ENCODE measurements around the gene XYLT1. TPM values are rescaled to one million over a fixed set of nuclear protein-coding genes. Genes with fewer than 3 reads are reported as not detected.

XYLT1 gene
- polyA plus RNA-seq, 1 donor (not counting 4 experiments of a cell fraction or from before 2014, with no cell fraction given), result 4.4 TPM

GRCh38 chr16:17308186-17308585, 162.6 kb downstream of the XYLT1 start:
- no peak for TF ChIP-seq EZH2 (IDR thresholded peaks at IDR 0.05; ENCODE audit: low read length)
- TF ChIP-seq CTCF (optimal IDR thresholded peaks at IDR 0.05 in 1 of 3, IDR thresholded peaks at IDR 0.05 in 1 of 3, conservative IDR thresholded peaks at IDR 0.05 in 1 of 3; ENCODE audit: extremely low read depth in 1 of 3, insufficient read depth in 2 of 3, low read length in 3 of 3), result no peak
- Histone ChIP-seq H3K36me3 (ENCODE audit: control insufficient read depth in 2 of 2, extremely low read depth in 1 of 2, insufficient read depth in 2 of 2, low read length in 2 of 2) (no peaks in the 10 kb centered on the region), H4K20me1 (ENCODE audit: control insufficient read depth, extremely low read depth, insufficient read depth, low read length) (peaks cover 6% of the 10 kb centered on the region), H3K27me3 (ENCODE audit: control insufficient read depth, extremely low read depth, insufficient read depth, low read length) (no peaks in the 10 kb centered on the region), H3K4me2 (ENCODE audit: control insufficient read depth, extremely low read depth, insufficient read depth, low read depth, low read length) (no peak overlapping the region), H3K4me3 (ENCODE audit: control insufficient read depth in 2 of 3, extremely low read depth in 1 of 3, insufficient read depth in 2 of 3, low read depth in 1 of 3, low read length in 3 of 3) (no peak overlapping the region), H3K27ac (ENCODE audit: control insufficient read depth, insufficient read depth, low read length) (no peak overlapping the region), H3K9me3 (ENCODE audit: control insufficient read depth, low read depth, low read length) (no peaks in the 10 kb centered on the region), H3K9me1 (ENCODE audit: control insufficient read depth, extremely low read depth, insufficient read depth, low read length) (peaks cover 7% of the 10 kb centered on the region), H2AFZ (ENCODE audit: control insufficient read depth, low read length) (no peak overlapping the region), H3K4me1 (ENCODE audit: control insufficient read depth, extremely low read depth, insufficient read depth, low read length) (peaks cover 28% of the 10 kb centered on the region), H3K79me2 (ENCODE audit: control insufficient read depth, insufficient read depth, low read length) (no peaks in the 10 kb centered on the region), H3K9ac (ENCODE audit: control insufficient read depth, extremely low read depth, insufficient read depth, low read length) (no peak overlapping the region)
- FAIRE-seq (no peak), DNase-seq (ENCODE audit: low read depth, low spot score) (no peak)
- dilution Hi-C loops (cut with MboI; ENCODE audit: extremely low pct_ligation_motif_present, low sequenced_read_pairs), result no loop called here

- no peak overlapping the region for H2AFZ ChIP-seq (ENCODE audit: control insufficient read depth, low read length)
- H3K4me1 ChIP-seq (ENCODE audit: control insufficient read depth, extremely low read depth, insufficient read depth, low read length), result peaks cover 26% of the 10 kb centered on the region
- H3K9me3 ChIP-seq (ENCODE audit: control insufficient read depth, low read depth, low read length), result no peaks in the 10 kb centered on the region
- H3K27me3 ChIP-seq (ENCODE audit: control insufficient read depth, extremely low read depth, insufficient read depth, low read length), result no peaks in the 10 kb centered on the region
- H3K4me2 ChIP-seq (ENCODE audit: control insufficient read depth, extremely low read depth, insufficient read depth, low read depth, low read length), result no peak overlapping the region
- no peaks in the 10 kb centered on the region for H3K36me3 ChIP-seq (ENCODE audit: control insufficient read depth in 2 of 2, extremely low read depth in 1 of 2, insufficient read depth in 2 of 2, low read length in 2 of 2)
- TF ChIP-seq EZH2 (IDR thresholded peaks at IDR 0.05; ENCODE audit: low read length) (no peak), CTCF (optimal IDR thresholded peaks at IDR 0.05 in 1 of 3, IDR thresholded peaks at IDR 0.05 in 1 of 3, conservative IDR thresholded peaks at IDR 0.05 in 1 of 3; ENCODE audit: extremely low read depth in 1 of 3, insufficient read depth in 2 of 3, low read length in 3 of 3) (no peak)
- H3K27ac ChIP-seq (ENCODE audit: control insufficient read depth, insufficient read depth, low read length), result no peak overlapping the region
- DNase-seq (ENCODE audit: low read depth, low spot score) (no peak), FAIRE-seq (no peak)
- H3K4me3 ChIP-seq (ENCODE audit: control insufficient read depth in 2 of 3, extremely low read depth in 1 of 3, insufficient read depth in 2 of 3, low read depth in 1 of 3, low read length in 3 of 3), result no peak overlapping the region
- H4K20me1 ChIP-seq (ENCODE audit: control insufficient read depth, extremely low read depth, insufficient read depth, low read length), result peaks cover 6% of the 10 kb centered on the region
- H3K9me1 ChIP-seq (ENCODE audit: control insufficient read depth, extremely low read depth, insufficient read depth, low read length), result peaks cover 7% of the 10 kb centered on the region
- H3K79me2 ChIP-seq (ENCODE audit: control insufficient read depth, insufficient read depth, low read length), result no peaks in the 10 kb centered on the region
- no peak overlapping the region for H3K9ac ChIP-seq (ENCODE audit: control insufficient read depth, extremely low read depth, insufficient read depth, low read length)
- dilution Hi-C loops (cut with MboI; ENCODE audit: extremely low pct_ligation_motif_present, low sequenced_read_pairs), result no loop called here
Observed at GRCh38 chr16:17307504-17307903, 163.3 kb downstream of the XYLT1 start.
